ENCODE results near the gene ADAM17.
"Not testable (repeated sequence)": the region's sequence is repeated elsewhere in the genome, so short reads cannot be mapped to it uniquely, and the experiment has no call there.

ADAM17 gene

GRCh38 chr2:9565436-9566153 lies 10.0 kb upstream of the ADAM17 start:
- 83 to 86% methylated on average over 8 to 9 of the region's 11 CpGs for WGBS, 2 experiments (ENCODE audit: insufficient coverage in 2 of 2)
- H3K9me3 ChIP-seq (ENCODE audit: control insufficient read depth, low read length), result no peaks in the 10 kb centered on the region
- no peak overlapping the region for H3K4me3 ChIP-seq (ENCODE audit: extremely low read depth, insufficient read depth, low read length, poor library complexity, severe bottlenecking)
- H3K27ac ChIP-seq (ENCODE audit: low read depth, low read length, severe bottlenecking), result no peak overlapping the region
- no peaks in the 10 kb centered on the region for H3K36me3 ChIP-seq (ENCODE audit: control insufficient read depth, insufficient read depth, low read length)
- peaks cover 4% of the 10 kb centered on the region for H3K4me1 ChIP-seq (ENCODE audit: control insufficient read depth, insufficient read depth, low read length, poor library complexity, severe bottlenecking)

GRCh38 chr2:9560628-9561027 lies 5.0 kb upstream of the ADAM17 start:
- Histone ChIP-seq H3K4me3 (ENCODE audit: extremely low read depth, insufficient read depth, low read length, poor library complexity, severe bottlenecking) (no peak overlapping the region), H3K4me1 (ENCODE audit: control insufficient read depth, insufficient read depth, low read length, poor library complexity, severe bottlenecking) (peaks cover 4% of the 10 kb centered on the region), H3K36me3 (ENCODE audit: control insufficient read depth, insufficient read depth, low read length) (peaks cover 9% of the 10 kb centered on the region), H3K9me3 (ENCODE audit: control insufficient read depth, low read length) (no peaks in the 10 kb centered on the region), H3K27ac (ENCODE audit: low read depth, low read length, severe bottlenecking) (no peak overlapping the region)
- no CpG with 5 or more reads among the region's 2 CpGs for WGBS, 2 experiments (ENCODE audit: insufficient coverage in 2 of 2)

- no peaks in the 10 kb centered on the region for H3K9me3 ChIP-seq (ENCODE audit: control insufficient read depth, low read length)
- H3K36me3 ChIP-seq (ENCODE audit: control insufficient read depth, insufficient read depth, low read length), result peaks cover 9% of the 10 kb centered on the region
- H3K4me1 ChIP-seq (ENCODE audit: control insufficient read depth, insufficient read depth, low read length, poor library complexity, severe bottlenecking), result peaks cover 5% of the 10 kb centered on the region
- H3K4me3 ChIP-seq (ENCODE audit: extremely low read depth, insufficient read depth, low read length, poor library complexity, severe bottlenecking), result no peak overlapping the region
- WGBS, 2 experiments (ENCODE audit: insufficient coverage in 2 of 2), result 100% methylated on average over 1 of the region's 1 CpG
- peak overlapping the region; percentile 56 for H3K27ac ChIP-seq (ENCODE audit: low read depth, low read length, severe bottlenecking)
Measured at GRCh38 chr2:9558948-9559381, 3.3 kb upstream of the ADAM17 start.

GRCh38 chr2:9556121-9556743 lies 602 bp upstream of the ADAM17 start:
- Histone ChIP-seq H3K4me3 (ENCODE audit: extremely low read depth, insufficient read depth, low read length, poor library complexity, severe bottlenecking) (peak overlapping the region; percentile 95), H3K27ac (ENCODE audit: low read depth, low read length, severe bottlenecking) (peak overlapping the region; percentile 98), H3K9me3 (ENCODE audit: control insufficient read depth, low read length) (no peaks in the 10 kb centered on the region), H3K4me1 (ENCODE audit: control insufficient read depth, insufficient read depth, low read length, poor library complexity, severe bottlenecking) (peaks cover 9% of the 10 kb centered on the region), H3K36me3 (ENCODE audit: control insufficient read depth, insufficient read depth, low read length) (peaks cover 9% of the 10 kb centered on the region)
- 0 to 1% methylated on average over 15 to 18 of the region's 32 CpGs for WGBS, 2 experiments (ENCODE audit: insufficient coverage in 2 of 2)

- peaks cover 9% of the 10 kb centered on the region for H3K4me1 ChIP-seq (ENCODE audit: control insufficient read depth, insufficient read depth, low read length, poor library complexity, severe bottlenecking)
- H3K9me3 ChIP-seq (ENCODE audit: control insufficient read depth, low read length), result no peaks in the 10 kb centered on the region
- H3K27ac ChIP-seq (ENCODE audit: low read depth, low read length, severe bottlenecking), result peak overlapping the region; percentile 98
- peaks cover 9% of the 10 kb centered on the region for H3K36me3 ChIP-seq (ENCODE audit: control insufficient read depth, insufficient read depth, low read length)
- WGBS, 2 experiments (ENCODE audit: insufficient coverage in 2 of 2), result 0% methylated on average over 9 of the region's 9 CpGs
- H3K4me3 ChIP-seq (ENCODE audit: extremely low read depth, insufficient read depth, low read length, poor library complexity, severe bottlenecking), result peak overlapping the region; percentile 95
Measured at GRCh38 chr2:9554921-9555296, 721 bp downstream of the ADAM17 start.

- Histone ChIP-seq H3K4me3 (ENCODE audit: extremely low read depth, insufficient read depth, low read length, poor library complexity, severe bottlenecking) (no peak overlapping the region), H3K27ac (ENCODE audit: low read depth, low read length, severe bottlenecking) (no peak overlapping the region), H3K9me3 (ENCODE audit: control insufficient read depth, low read length) (no peaks in the 10 kb centered on the region), H3K4me1 (ENCODE audit: control insufficient read depth, insufficient read depth, low read length, poor library complexity, severe bottlenecking) (peaks cover 20% of the 10 kb centered on the region), H3K36me3 (ENCODE audit: control insufficient read depth, insufficient read depth, low read length) (peaks cover 2% of the 10 kb centered on the region)
- 75% methylated on average over 1 of the region's 2 CpGs; no CpG with 5 or more reads in 1 of the 2 experiments for WGBS, 2 experiments (ENCODE audit: insufficient coverage in 2 of 2)
Measured at GRCh38 chr2:9552219-9553178, 3.1 kb downstream of the ADAM17 start.

GRCh38 chr2:9550859-9551391 lies 4.7 kb downstream of the ADAM17 start:
- H3K27ac ChIP-seq (ENCODE audit: low read depth, low read length, severe bottlenecking); H3K36me3 ChIP-seq (ENCODE audit: control insufficient read depth, insufficient read depth, low read length); H3K4me3 ChIP-seq (ENCODE audit: extremely low read depth, insufficient read depth, low read length, poor library complexity, severe bottlenecking); H3K9me3 ChIP-seq (ENCODE audit: control insufficient read depth, low read length): not testable (repeated sequence)
- H3K4me1 ChIP-seq (ENCODE audit: control insufficient read depth, insufficient read depth, low read length, poor library complexity, severe bottlenecking), result peaks cover 26% of the 10 kb centered on the region
- 100% methylated on average over 4 of the region's 7 CpGs for WGBS, 2 experiments (ENCODE audit: insufficient coverage in 2 of 2)

- Histone ChIP-seq H3K4me3 (ENCODE audit: extremely low read depth, insufficient read depth, low read length, poor library complexity, severe bottlenecking) (no peak overlapping the region), H3K27ac (ENCODE audit: low read depth, low read length, severe bottlenecking) (no peak overlapping the region), H3K4me1 (ENCODE audit: control insufficient read depth, insufficient read depth, low read length, poor library complexity, severe bottlenecking) (peaks cover 25% of the 10 kb centered on the region), H3K36me3 (ENCODE audit: control insufficient read depth, insufficient read depth, low read length) (no peaks in the 10 kb centered on the region), H3K9me3 (ENCODE audit: control insufficient read depth, low read length) (no peaks in the 10 kb centered on the region)
- 96 to 99% methylated on average over 4 to 8 of the region's 9 CpGs for WGBS, 2 experiments (ENCODE audit: insufficient coverage in 2 of 2)
Measured at GRCh38 chr2:9549420-9549819, 6.2 kb downstream of the ADAM17 start.

GRCh38 chr2:9548506-9548905 lies 7.1 kb downstream of the ADAM17 start:
- Histone ChIP-seq H3K4me1 (ENCODE audit: control insufficient read depth, insufficient read depth, low read length, poor library complexity, severe bottlenecking) (peaks cover 17% of the 10 kb centered on the region), H3K27ac (ENCODE audit: low read depth, low read length, severe bottlenecking) (no peak overlapping the region), H3K36me3 (ENCODE audit: control insufficient read depth, insufficient read depth, low read length) (peaks cover 4% of the 10 kb centered on the region), H3K9me3 (ENCODE audit: control insufficient read depth, low read length) (no peaks in the 10 kb centered on the region), H3K4me3 (ENCODE audit: extremely low read depth, insufficient read depth, low read length, poor library complexity, severe bottlenecking) (no peak overlapping the region)
- 83 to 90% methylated on average over 1 to 2 of the region's 2 CpGs for WGBS, 2 experiments (ENCODE audit: insufficient coverage in 2 of 2)

- Histone ChIP-seq H3K4me3 (ENCODE audit: extremely low read depth, insufficient read depth, low read length, poor library complexity, severe bottlenecking) (no peak overlapping the region), H3K36me3 (ENCODE audit: control insufficient read depth, insufficient read depth, low read length) (peaks cover 10% of the 10 kb centered on the region), H3K4me1 (ENCODE audit: control insufficient read depth, insufficient read depth, low read length, poor library complexity, severe bottlenecking) (peaks cover 17% of the 10 kb centered on the region), H3K9me3 (ENCODE audit: control insufficient read depth, low read length) (no peaks in the 10 kb centered on the region), H3K27ac (ENCODE audit: low read depth, low read length, severe bottlenecking) (peak overlapping the region; percentile 8)
- WGBS, 2 experiments (ENCODE audit: insufficient coverage in 2 of 2), result 64 to 74% methylated on average over 2 to 3 of the region's 5 CpGs
Measured at GRCh38 chr2:9547262-9547991, 8.2 kb downstream of the ADAM17 start.

Data from mesodermal cell (in vitro differentiated cells).